Sigmoid colon (tissue), 7 donors: ENCODE data around the gene GYG1. TPM values are rescaled to one million over a fixed set of nuclear protein-coding genes. Genes with fewer than 3 reads are reported as not detected.
A peak's percentile ranks its signal among the peaks of the same experiment; 100 is the strongest.

ENCODE experiments used
- DNase-seq: peaks from one replicate; pipeline ENCODE4 v3.0.0-alpha.2; 2019
- H3K27ac ChIP-seq, 4 donors: fragments of 200-600 bp; sonication (generic); one replicate each; pipeline ENCODE4 v1.5.1; 2016 to 2019; ENCODE audit warnings: mild to moderate bottlenecking in 1 of 4
- H3K27me3 ChIP-seq, 3 donors: fragments of 200-600 bp; sonication (generic); one replicate each; pipeline ENCODE4 v1.5.1; 2019; ENCODE audit warnings: mild to moderate bottlenecking in 1 of 3
- H3K36me3 ChIP-seq, 4 donors: fragments of 200-600 bp; sonication (generic); one replicate each; pipeline ENCODE4 v1.5.1; 2016 to 2019
- H3K4me1 ChIP-seq, 4 donors: fragments of 200-600 bp; sonication (generic); one replicate each; pipeline ENCODE4 v1.5.1; 2017 to 2019
- H3K4me3 ChIP-seq, 4 donors: fragments of 200-600 bp; sonication (generic); one replicate each; pipeline ENCODE4 v1.5.1; 2017 to 2019; ENCODE audit warnings: mild to moderate bottlenecking in 2 of 4, moderate library complexity in 1 of 4
- H3K9me3 ChIP-seq, 4 donors: fragments of 200-600 bp in 3 of 4; sonication (generic) in 3 of 4; one replicate each; pipeline versions ENCODE4 v1.5.1 to v1.6.1; 2013 to 2019
- CTCF ChIP-seq, 4 experiments: fragments of 450-650 bp in 3 of 4; fragments of 200-600 bp in 1 of 4; IDR thresholded peaks; one replicate each; pipeline ENCODE4 v1.5.1; 2016 to 2019; ENCODE audit warnings: antibody characterized with exemption in 4 of 4, mild to moderate bottlenecking in 3 of 4, moderate library complexity in 2 of 4
- EP300 ChIP-seq, 4 donors: sonication (generic); formaldehyde crosslinking; IDR thresholded peaks; one replicate each; pipeline ENCODE4 v1.6.1; 2017; ENCODE audit warnings: antibody characterized with exemption in 4 of 4
- POLR2A ChIP-seq, 2 donors: fragments of 450-650 bp; IDR thresholded peaks; one replicate each; pipeline ENCODE4 v1.6.1; 2016; ENCODE audit warnings: antibody characterized with exemption in 2 of 2, mild to moderate bottlenecking in 2 of 2, moderate library complexity in 2 of 2
- POLR2AphosphoS5 ChIP-seq, 4 donors: sonication (generic); formaldehyde crosslinking; IDR thresholded peaks; one replicate each; pipeline ENCODE4 v1.6.1; 2017; ENCODE audit warnings: antibody characterized with exemption in 4 of 4
- WGBS, 2 donors: extraction: QIAGEN DNeasy Blood & Tissue Kit; methylation state at CpG; one replicate each; pipeline ENCODE4 v1.1.7; 2013; 5-methylcytosine and 5-hydroxymethylcytosine counted together
- intact Hi-C: fragments of 100-400 bp; cut with DNase I; formaldehyde crosslinking; loops from one replicate; pipeline ENCODE4 v1.15.1; 2023
- polyA plus RNA-seq, 3 donors: library from polyadenylated mRNA; stranded (reverse); fragments of 200-250 nt; gene quantifications; one replicate each; pipeline ENCODE4 v1.2.3, GENCODE V29; 2013
- total RNA-seq, 4 donors: library from RNA; depleted of rRNA; stranded (reverse); fragments of >200 nt; gene quantifications; one replicate each; pipeline ENCODE4 v1.1.0, GENCODE V29; 2016
- donor health status: healthy with polysubstance abuse.
- donor health status: Bipolar disorder and iron deficiency.
- donor health status: healthy.

Gene GYG1
- total and polyA plus RNA-seq, 7 donors: 31.8 to 213 (median 142) TPM

- Histone ChIP-seq H3K36me3 (peaks cover 10 to 75% (median 24%) of the 10 kb centered on the region in 4 donors), H3K9me3 (no peaks in the 10 kb centered on the region), H3K4me1 (peaks cover 0 to 67% (median 36%) of the 10 kb centered on the region in 4 donors), H3K27ac (peak overlapping the region in 1 of 4 donors; percentile 46), H3K27me3 (no peaks in the 10 kb centered on the region), H3K4me3 (no peak overlapping the region)
- DNase-seq: no peak
- intact Hi-C loops: no loop called here
- 89 to 94% methylated on average over 3 of the region's 3 CpGs for WGBS, 2 donors
- TF ChIP-seq POLR2A (IDR thresholded peaks at IDR 0.05): no peak
- TF ChIP-seq CTCF (IDR thresholded peaks at IDR 0.05): no peak
- TF ChIP-seq EP300 (IDR thresholded peaks at IDR 0.05): no peak
- TF ChIP-seq POLR2AphosphoS5 (IDR thresholded peaks at IDR 0.05): no peak
Measured at GRCh38 chr3:149000206-149000745, 8.9 kb downstream of the GYG1 start.

- Histone ChIP-seq H3K27me3 (no peaks in the 10 kb centered on the region), H3K4me3 (no peak overlapping the region), H3K27ac (peak overlapping the region in 2 of 4 donors; percentile 15 to 32), H3K4me1 (peaks cover 0 to 62% (median 33%) of the 10 kb centered on the region in 4 donors), H3K9me3 (no peaks in the 10 kb centered on the region), H3K36me3 (peaks cover 3 to 69% (median 17%) of the 10 kb centered on the region in 4 donors)
- no peak for TF ChIP-seq POLR2AphosphoS5 (IDR thresholded peaks at IDR 0.05)
- DNase-seq: no peak
- WGBS, 2 donors: 93 to 96% methylated on average over 3 of the region's 3 CpGs
- intact Hi-C loops: no loop called here
Measured at GRCh38 chr3:149001727-149002126, 10.4 kb downstream of the GYG1 start.

GRCh38 chr3:149003653-149004305, 12.4 kb downstream of the GYG1 start:
- Histone ChIP-seq H3K27me3 (no peaks in the 10 kb centered on the region), H3K4me1 (peaks cover 0 to 47% (median 23%) of the 10 kb centered on the region in 4 donors), H3K36me3 (peaks cover 20 to 70% (median 24%) of the 10 kb centered on the region in 4 donors), H3K4me3 (no peak overlapping the region), H3K9me3 (no peaks in the 10 kb centered on the region), H3K27ac (peak overlapping the region in 3 of 4 donors; percentile 41 to 66 (median 54))
- TF ChIP-seq POLR2AphosphoS5 (IDR thresholded peaks at IDR 0.05) (no peak), POLR2A (IDR thresholded peaks at IDR 0.05) (no peak), CTCF (IDR thresholded peaks at IDR 0.05) (no peak), EP300 (IDR thresholded peaks at IDR 0.05) (no peak)
- 75 to 79% methylated on average over 6 of the region's 6 CpGs for WGBS, 2 donors
- DNase-seq: no peak
- intact Hi-C loops: no loop called here

- Histone ChIP-seq H3K27ac (peak overlapping the region in 3 of 4 donors; percentile 41 to 66 (median 54)), H3K36me3 (peaks cover 21 to 69% (median 29%) of the 10 kb centered on the region in 4 donors), H3K27me3 (no peaks in the 10 kb centered on the region)
Measured at GRCh38 chr3:149004622-149005021, 13.3 kb downstream of the GYG1 start.

More at GRCh38 chr3:149004622-149005021, 13.3 kb downstream of the GYG1 start:
- WGBS, 2 donors: 72 to 77% methylated on average over 4 of the region's 4 CpGs
- Histone ChIP-seq H3K4me1 (peaks cover 0 to 39% (median 18%) of the 10 kb centered on the region in 4 donors), H3K9me3 (no peaks in the 10 kb centered on the region), H3K4me3 (no peak overlapping the region)
- DNase-seq: no peak
- TF ChIP-seq POLR2AphosphoS5 (IDR thresholded peaks at IDR 0.05): no peak
- no peak for TF ChIP-seq EP300 (IDR thresholded peaks at IDR 0.05)
- no peak for TF ChIP-seq POLR2A (IDR thresholded peaks at IDR 0.05)
- TF ChIP-seq CTCF (IDR thresholded peaks at IDR 0.05): no peak
- intact Hi-C loops: no loop called here
